ENCODE measurements around the gene LRIT1. TPM values are rescaled to one million over a fixed set of nuclear protein-coding genes. Genes with fewer than 3 reads are reported as not detected.

Gene LRIT1
- total RNA-seq, 1 donor from 2014 or later, result not detected

- intact Hi-C loops (cut with DNase I), result loop anchor here (1.0 to 5.0 kb wide), 3 partner anchors 88 to 273 kb away; no protein-coding TSS in a partner anchor
- no peaks in the 10 kb centered on the region for H3K9me3 ChIP-seq
- DNase-seq (ENCODE audit: low spot score in 2 of 2), result peak in 1 of 2 donors; percentile 76
- peaks cover 4% of the 10 kb centered on the region for H3K27me3 ChIP-seq
- H3K27ac ChIP-seq, result no peak overlapping the region
- TF ChIP-seq CTCF (IDR thresholded peaks at IDR 0.05), result peak; percentile 76 to 95 (median 92)
- H3K36me3 ChIP-seq, result no peaks in the 10 kb centered on the region
- H3K4me3 ChIP-seq, result no peak overlapping the region
- no peaks in the 10 kb centered on the region for H3K4me1 ChIP-seq
Measured at GRCh38 chr10:84264611-84265141, 23.3 kb upstream of the LRIT1 start.

GRCh38 chr10:84263716-84264115 is 22.4 kb upstream of the LRIT1 start:
- intact Hi-C loops (cut with DNase I), result loop anchor here (1.0 kb wide), 2 partner anchors 112 to 274 kb away; no protein-coding TSS in a partner anchor
- peaks cover 4% of the 10 kb centered on the region for H3K27me3 ChIP-seq
- no peak for DNase-seq (ENCODE audit: low spot score in 2 of 2)
- H3K27ac ChIP-seq, result no peak overlapping the region
- H3K36me3 ChIP-seq, result no peaks in the 10 kb centered on the region
- no peaks in the 10 kb centered on the region for H3K9me3 ChIP-seq
- no peak overlapping the region for H3K4me3 ChIP-seq
- TF ChIP-seq CTCF (IDR thresholded peaks at IDR 0.05), result no peak
- no peaks in the 10 kb centered on the region for H3K4me1 ChIP-seq

DNA sequence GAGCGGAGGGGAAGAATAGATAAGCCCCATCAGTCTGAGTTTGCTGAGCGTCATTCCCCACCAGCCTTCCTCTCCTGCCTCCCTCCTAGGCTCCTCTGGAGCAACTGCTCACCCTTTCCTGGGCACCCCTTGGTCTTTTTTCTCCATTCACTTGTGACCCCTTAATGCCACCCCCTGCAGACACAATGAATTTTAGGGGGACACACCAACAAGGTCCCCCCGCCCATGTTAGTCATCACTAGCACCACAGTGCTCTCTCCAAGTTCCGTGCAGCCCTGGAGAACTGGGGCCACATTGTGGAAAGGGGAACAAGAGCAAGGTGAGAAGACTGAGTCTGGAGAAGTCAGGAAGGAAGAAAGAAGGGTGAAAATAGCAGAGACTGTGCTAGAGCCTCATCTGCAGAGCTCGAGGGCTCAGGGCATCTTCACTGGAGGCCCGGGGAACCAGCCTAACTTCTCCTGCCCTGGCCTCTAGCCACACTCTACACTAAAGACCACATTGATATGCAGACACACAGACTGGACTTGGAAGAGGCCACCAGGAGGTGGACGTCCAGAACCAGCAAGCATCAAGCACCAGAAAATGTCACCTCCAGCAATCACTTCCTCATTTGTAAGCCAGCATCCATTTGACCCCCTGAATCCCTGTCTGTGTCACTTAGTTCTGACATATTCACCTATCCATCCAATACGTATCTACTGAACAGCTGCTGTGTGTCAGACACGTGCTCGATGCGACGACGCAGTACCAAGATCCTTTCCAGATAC is 21.0 kb upstream of the LRIT1 start:
- peaks cover 4% of the 10 kb centered on the region for H3K27me3 ChIP-seq
- intact Hi-C loops (cut with DNase I), result no loop called here
- H3K36me3 ChIP-seq, result no peaks in the 10 kb centered on the region
- no peaks in the 10 kb centered on the region for H3K4me1 ChIP-seq
- no peak overlapping the region for H3K27ac ChIP-seq
- DNase-seq (ENCODE audit: low spot score in 2 of 2), result no peak
- no peaks in the 10 kb centered on the region for H3K9me3 ChIP-seq
- no peak for TF ChIP-seq CTCF (IDR thresholded peaks at IDR 0.05)
- H3K4me3 ChIP-seq, result no peak overlapping the region

DNA sequence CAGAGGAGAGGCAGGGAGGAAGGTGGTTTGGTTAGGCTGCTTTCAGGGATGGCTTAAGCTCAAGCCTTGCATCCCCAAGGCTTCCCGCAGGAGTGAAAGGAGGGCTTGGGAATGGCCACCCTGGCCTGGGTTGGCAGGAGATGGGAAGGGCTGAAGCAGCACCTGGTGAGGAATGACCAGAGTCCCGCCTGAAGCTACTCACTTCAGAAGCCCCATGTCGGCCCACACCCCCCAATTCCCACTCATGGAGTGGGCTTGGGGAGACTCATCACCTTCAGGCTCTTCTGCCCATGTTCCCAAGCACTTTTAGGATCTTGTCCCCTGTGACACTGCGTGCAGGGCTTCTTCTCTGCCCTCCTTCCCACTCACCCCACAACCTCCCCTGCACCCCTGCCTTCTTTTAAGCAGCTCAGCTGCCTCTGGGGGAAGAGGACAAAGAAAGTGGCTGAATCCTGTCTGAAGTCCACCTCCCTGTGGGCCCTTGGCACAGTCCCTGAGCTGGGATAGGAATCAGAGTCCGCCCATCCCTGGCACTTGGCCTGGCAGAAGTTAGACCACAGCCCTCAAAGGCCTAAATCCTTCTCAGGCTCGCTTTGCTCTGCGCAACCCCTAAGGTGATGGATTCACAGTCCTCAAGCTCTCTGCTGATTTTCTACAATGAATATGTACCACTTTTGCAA is 20.0 kb upstream of the LRIT1 start:
- TF ChIP-seq CTCF (IDR thresholded peaks at IDR 0.05), result no peak
- Histone ChIP-seq H3K4me3 (no peak overlapping the region), H3K4me1 (no peaks in the 10 kb centered on the region), H3K27ac (no peak overlapping the region), H3K27me3 (peaks cover 4% of the 10 kb centered on the region), H3K36me3 (no peaks in the 10 kb centered on the region), H3K9me3 (no peaks in the 10 kb centered on the region)
- DNase-seq (ENCODE audit: low spot score in 2 of 2), result no peak
- intact Hi-C loops (cut with DNase I), result no loop called here

- DNase-seq (ENCODE audit: low spot score in 2 of 2), result peak in 1 of 2 donors; percentile 33
- H3K4me3 ChIP-seq, result no peak overlapping the region
- intact Hi-C loops (cut with DNase I), result no loop called here
- H3K36me3 ChIP-seq, result no peaks in the 10 kb centered on the region
- no peak overlapping the region for H3K27ac ChIP-seq
- no peaks in the 10 kb centered on the region for H3K27me3 ChIP-seq
- no peak for TF ChIP-seq CTCF (IDR thresholded peaks at IDR 0.05)
- H3K9me3 ChIP-seq, result no peaks in the 10 kb centered on the region
- no peaks in the 10 kb centered on the region for H3K4me1 ChIP-seq
Measured at GRCh38 chr10:84258034-84258695, 16.8 kb upstream of the LRIT1 start.

All from ascending aorta (tissue), 2 donors.